ENCODE results near the gene DDX47. TPM values are rescaled to one million over a fixed set of nuclear protein-coding genes. Genes with fewer than 3 reads are reported as not detected.
A peak's percentile ranks its signal among the peaks of the same experiment; 100 is the strongest.

DDX47 gene
- total and polyA plus RNA-seq, 9 of the 15 experiments (the other 6 are each of a cell fraction or from before 2014, with no cell fraction given) = 39.4 to 186 (median 64.4) TPM

GRCh38 chr12:12800406-12801180, 12.6 kb upstream of the DDX47 start (continued):
- TF ChIP-seq CUX1 (CRISPR knock-in tag; IDR thresholded peaks at IDR 0.05) (no peak), HSF4 (CRISPR knock-in tag; IDR thresholded peaks at IDR 0.05; ENCODE audit: borderline replicate concordance) (no peak), MAZ (CRISPR knock-in tag; conservative IDR thresholded peaks at IDR 0.05 in 1 of 2, IDR thresholded peaks at IDR 0.05 in 1 of 2) (0 out of 4 replicates have a peak, but pooled peaks of 1 of the 2 experiments have one; percentile 23), ZBTB8A (IDR thresholded peaks at IDR 0.05; ENCODE audit: partially characterized antibody) (no peak), ZNF140 (CRISPR knock-in tag; IDR thresholded peaks at IDR 0.05) (no peak), MIER1 (IDR thresholded peaks at IDR 0.05; ENCODE audit: low read depth) (no peak), CHD4 (IDR thresholded peaks at IDR 0.05; ENCODE audit: insufficient read depth, insufficient replicate concordance, low read depth, low read length, poor library complexity, severe bottlenecking) (no peak), ZNF124 (CRISPR knock-in tag; IDR thresholded peaks at IDR 0.05) (no peak), MCM5 (IDR thresholded peaks at IDR 0.05; ENCODE audit: low read depth) (no peak), SMARCA4 (IDR thresholded peaks at IDR 0.05) (peak; percentile 67), RBM39 (optimal IDR thresholded peaks at IDR 0.05; ENCODE audit: low read depth, low read length) (no peak), SMARCC2 (IDR thresholded peaks at IDR 0.05; ENCODE audit: low read depth) (peak; percentile 63; the same call in 1 of the 2 replicates), EGR1 (conservative IDR thresholded peaks at IDR 0.05) (peak; percentile 38), NR3C1 (CRISPR knock-in tag; IDR thresholded peaks at IDR 0.05) (no peak), ZNF75A (CRISPR knock-in tag; IDR thresholded peaks at IDR 0.05) (no peak), ZNF23 (CRISPR knock-in tag; IDR thresholded peaks at IDR 0.05) (no peak), LEF1 (IDR thresholded peaks at IDR 0.05) (peak; percentile 78; the same call in 1 of the 2 replicates), TOE1 (IDR thresholded peaks at IDR 0.05; ENCODE audit: borderline replicate concordance) (no peak), TOE1 (CRISPR knock-in tag; IDR thresholded peaks at IDR 0.05; ENCODE audit: borderline replicate concordance, low read depth) (no peak), ZNF785 (CRISPR knock-in tag; IDR thresholded peaks at IDR 0.05) (no peak)
- TF ChIP-seq, protein P1, sequence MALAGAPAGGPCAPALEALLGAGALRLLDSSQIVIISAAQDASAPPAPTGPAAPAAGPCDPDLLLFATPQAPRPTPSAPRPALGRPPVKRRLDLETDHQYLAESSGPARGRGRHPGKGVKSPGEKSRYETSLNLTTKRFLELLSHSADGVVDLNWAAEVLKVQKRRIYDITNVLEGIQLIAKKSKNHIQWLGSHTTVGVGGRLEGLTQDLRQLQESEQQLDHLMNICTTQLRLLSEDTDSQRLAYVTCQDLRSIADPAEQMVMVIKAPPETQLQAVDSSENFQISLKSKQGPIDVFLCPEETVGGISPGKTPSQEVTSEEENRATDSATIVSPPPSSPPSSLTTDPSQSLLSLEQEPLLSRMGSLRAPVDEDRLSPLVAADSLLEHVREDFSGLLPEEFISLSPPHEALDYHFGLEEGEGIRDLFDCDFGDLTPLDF (CRISPR knock-in tag; IDR thresholded peaks at IDR 0.05) = no peak
- TF ChIP-seq, protein P2, sequence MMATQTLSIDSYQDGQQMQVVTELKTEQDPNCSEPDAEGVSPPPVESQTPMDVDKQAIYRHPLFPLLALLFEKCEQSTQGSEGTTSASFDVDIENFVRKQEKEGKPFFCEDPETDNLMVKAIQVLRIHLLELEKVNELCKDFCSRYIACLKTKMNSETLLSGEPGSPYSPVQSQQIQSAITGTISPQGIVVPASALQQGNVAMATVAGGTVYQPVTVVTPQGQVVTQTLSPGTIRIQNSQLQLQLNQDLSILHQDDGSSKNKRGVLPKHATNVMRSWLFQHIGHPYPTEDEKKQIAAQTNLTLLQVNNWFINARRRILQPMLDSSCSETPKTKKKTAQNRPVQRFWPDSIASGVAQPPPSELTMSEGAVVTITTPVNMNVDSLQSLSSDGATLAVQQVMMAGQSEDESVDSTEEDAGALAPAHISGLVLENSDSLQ (IDR thresholded peaks at IDR 0.05) = peak; percentile 43; the same call in 1 of the 2 replicates
